Esophagus (tissue), 2 donors: Measurements from ENCODE around the gene EIPR1. TPM values are rescaled to one million over a fixed set of nuclear protein-coding genes. Genes with fewer than 3 reads are reported as not detected.

Experiments used
- H3K27ac ChIP-seq, 2 donors: one replicate each; pipeline ENCODE4 v1.5.1; 2013; ENCODE audit warnings: low read depth in 2 of 2, mild to moderate bottlenecking in 2 of 2, inconsistent platforms in 1 of 2, low read length in 1 of 2, moderate library complexity in 1 of 2
- H3K27me3 ChIP-seq, 2 donors: one replicate each; pipeline ENCODE4 v1.6.1; 2013; ENCODE audit warnings: low read length in 2 of 2, control low read depth in 1 of 2, mild to moderate bottlenecking in 1 of 2; ENCODE audit not compliant: insufficient read depth in 2 of 2, control insufficient read depth in 1 of 2
- H3K36me3 ChIP-seq, 2 donors: one replicate each; pipeline ENCODE4 v1.6.1; 2013; ENCODE audit warnings: low read length in 1 of 2; ENCODE audit not compliant: control insufficient read depth in 2 of 2, insufficient read depth in 2 of 2
- H3K4me1 ChIP-seq, 2 donors: one replicate each; pipeline ENCODE4 v1.6.1; 2013; ENCODE audit warnings: low read length in 1 of 2; ENCODE audit not compliant: control insufficient read depth in 2 of 2, insufficient read depth in 2 of 2
- H3K4me3 ChIP-seq, 2 donors: one replicate each; pipeline ENCODE4 v1.5.1; 2013; ENCODE audit warnings: low read length in 2 of 2, mild to moderate bottlenecking in 2 of 2, low read depth in 1 of 2, moderate library complexity in 1 of 2
- H3K9me3 ChIP-seq, 2 donors: one replicate each; pipeline ENCODE4 v1.6.1; 2013; ENCODE audit warnings: mild to moderate bottlenecking in 2 of 2, low read depth in 1 of 2, low read length in 1 of 2, moderate library complexity in 1 of 2; ENCODE audit not compliant: control insufficient read depth in 2 of 2, insufficient read depth in 1 of 2
- WGBS, 2 donors: extraction: QIAGEN DNeasy Blood & Tissue Kit; methylation state at CpG; one replicate each; pipeline ENCODE4 v1.1.7; 2013; 5-methylcytosine and 5-hydroxymethylcytosine counted together
- polyA plus RNA-seq, 2 donors: library from polyadenylated mRNA; stranded (reverse); fragments of 200-250 nt; gene quantifications; one replicate each; pipeline ENCODE4 v1.2.3, GENCODE V29; 2013
- donor health status: healthy with polysubstance abuse.
- donor health status: Bipolar disorder and iron deficiency.

EIPR1 gene
- polyA plus RNA-seq, 2 donors = 8.2 to 22.8 TPM

- Histone ChIP-seq H3K4me1 (no peaks in the 10 kb centered on the region), H3K9me3 (peaks cover 7 to 13% of the 10 kb centered on the region in 2 donors), H3K4me3 (no peak overlapping the region), H3K36me3 (peaks cover 5% of the 10 kb centered on the region in 2 donors), H3K27me3 (no peaks in the 10 kb centered on the region), H3K27ac (no peak overlapping the region)
- WGBS, 2 donors = 89 to 91% methylated on average over 15 of the region's 15 CpGs
Measured at GRCh38 chr2:3253913-3254441, 123.6 kb downstream of the EIPR1 start.

- Histone ChIP-seq H3K27me3 (no peaks in the 10 kb centered on the region), H3K4me1 (no peaks in the 10 kb centered on the region), H3K9me3 (peaks cover 7 to 13% of the 10 kb centered on the region in 2 donors), H3K4me3 (no peak overlapping the region), H3K27ac (no peak overlapping the region), H3K36me3 (peaks cover 5% of the 10 kb centered on the region in 2 donors)
- WGBS, 2 donors = 88 to 89% methylated on average over 15 of the region's 15 CpGs
Measured at GRCh38 chr2:3251946-3252345, 125.7 kb downstream of the EIPR1 start.

GRCh38 chr2:3249476-3249962, 128.1 kb downstream of the EIPR1 start:
- H3K36me3 ChIP-seq = peaks cover 2 to 5% of the 10 kb centered on the region in 2 donors
- H3K27me3 ChIP-seq = no peaks in the 10 kb centered on the region
- H3K9me3 ChIP-seq = peaks cover 7 to 13% of the 10 kb centered on the region in 2 donors
- WGBS, 2 donors = 90 to 94% methylated on average over 2 of the region's 2 CpGs
- H3K4me3 ChIP-seq = no peak overlapping the region
- H3K27ac ChIP-seq = no peak overlapping the region
- no peaks in the 10 kb centered on the region for H3K4me1 ChIP-seq

- Histone ChIP-seq H3K4me3 (no peak overlapping the region), H3K27ac (no peak overlapping the region), H3K36me3 (peaks cover 2 to 5% of the 10 kb centered on the region in 2 donors), H3K4me1 (no peaks in the 10 kb centered on the region), H3K27me3 (no peaks in the 10 kb centered on the region), H3K9me3 (peaks cover 7 to 13% of the 10 kb centered on the region in 2 donors)
- 92 to 96% methylated on average over 4 of the region's 4 CpGs for WGBS, 2 donors
Measured at GRCh38 chr2:3248754-3249475, 128.7 kb downstream of the EIPR1 start.

- Histone ChIP-seq H3K27ac (no peak overlapping the region), H3K27me3 (no peaks in the 10 kb centered on the region), H3K4me3 (no peak overlapping the region), H3K9me3 (peaks cover 7 to 13% of the 10 kb centered on the region in 2 donors), H3K4me1 (no peaks in the 10 kb centered on the region), H3K36me3 (peaks cover 5 to 6% of the 10 kb centered on the region in 2 donors)
- WGBS, 2 donors = 77 to 84% methylated on average over 10 of the region's 13 CpGs
Measured at GRCh38 chr2:3246928-3247714, 130.5 kb downstream of the EIPR1 start.

GRCh38 chr2:3246406-3246805, 131.2 kb downstream of the EIPR1 start:
- WGBS, 2 donors = 75 to 84% methylated on average over 4 to 5 of the region's 6 CpGs
- peaks cover 7 to 10% of the 10 kb centered on the region in 2 donors for H3K9me3 ChIP-seq
- no peak overlapping the region for H3K4me3 ChIP-seq
- no peak overlapping the region for H3K27ac ChIP-seq
- H3K27me3 ChIP-seq = no peaks in the 10 kb centered on the region
- peaks cover 5 to 6% of the 10 kb centered on the region in 2 donors for H3K36me3 ChIP-seq
- H3K4me1 ChIP-seq = no peaks in the 10 kb centered on the region

- Histone ChIP-seq H3K27me3 (no peaks in the 10 kb centered on the region), H3K4me3 (no peak overlapping the region), H3K36me3 (peaks cover 1 to 4% of the 10 kb centered on the region in 2 donors), H3K4me1 (no peaks in the 10 kb centered on the region), H3K27ac (no peak overlapping the region), H3K9me3 (peaks cover under 1% of the 10 kb centered on the region in 2 donors)
- 93 to 95% methylated on average over 7 of the region's 7 CpGs for WGBS, 2 donors
Measured at GRCh38 chr2:3244486-3244885, 133.1 kb downstream of the EIPR1 start.

GRCh38 chr2:3243804-3244203, 133.8 kb downstream of the EIPR1 start:
- Histone ChIP-seq H3K4me1 (no peaks in the 10 kb centered on the region), H3K27me3 (no peaks in the 10 kb centered on the region), H3K27ac (no peak overlapping the region), H3K4me3 (no peak overlapping the region), H3K36me3 (peaks cover 0 to 4% of the 10 kb centered on the region in 2 donors), H3K9me3 (no peaks in the 10 kb centered on the region)
- 91% methylated on average over 6 of the region's 6 CpGs for WGBS, 2 donors

GRCh38 chr2:3242747-3243369, 134.8 kb downstream of the EIPR1 start:
- H3K9me3 ChIP-seq = no peaks in the 10 kb centered on the region
- no peak overlapping the region for H3K4me3 ChIP-seq
- no peaks in the 10 kb centered on the region for H3K4me1 ChIP-seq
- peaks cover 0 to 7% of the 10 kb centered on the region in 2 donors for H3K36me3 ChIP-seq
- no peaks in the 10 kb centered on the region for H3K27me3 ChIP-seq
- no peak overlapping the region for H3K27ac ChIP-seq
- 58 to 64% methylated on average over 9 of the region's 9 CpGs for WGBS, 2 donors
